H1 (cell line): ENCODE data around the gene VAT1. TPM values are rescaled to one million over a fixed set of nuclear protein-coding genes. Genes with fewer than 3 reads are reported as not detected.

Experiments used
- CTCF ChIA-PET: fragments of 300-600 bp; sonication (Branson Sonifier 250); formaldehyde crosslinking; loops from one replicate; lab custom pipeline; 2021; ENCODE audit not compliant: partially characterized antibody; lab: Charles Lee
- POLR2A ChIA-PET: fragments of 300-600 bp; sonication (Branson Sonifier 250); formaldehyde crosslinking; loops from one replicate; lab custom pipeline; 2021; ENCODE audit warnings: inconsistent platforms; ENCODE audit not compliant: partially characterized antibody; lab: Charles Lee
- DNase-seq, 2 experiments: peaks; one replicate each; pipeline versions ENCODE4 v3.0.0 to v3.0.0-alpha.2; 2010 to 2022; ENCODE audit warnings: low spot score in 2 of 2, low read depth in 1 of 2, mixed read lengths in 1 of 2
- FAIRE-seq: peaks from 2 replicates; lab custom pipeline; 2011; peaks lifted over from hg19 to GRCh38; lab: Jason Lieb, UNC
- H2AFZ ChIP-seq: 2 replicates; pipeline ENCODE4 v1.8.1; 2012; ENCODE audit warnings: low read length, inconsistent platforms
- H2AK5ac ChIP-seq: 2 replicates; pipeline ENCODE4 v1.6.1; 2013; ENCODE audit warnings: low read depth, low read length
- H2BK120ac ChIP-seq: replicated peaks from 2 replicates; pipeline ENCODE3; 2013; ENCODE audit warnings: low read depth, low read length, inconsistent platforms
- H2BK12ac ChIP-seq: 2 replicates; pipeline ENCODE4 v1.6.1; 2013; ENCODE audit warnings: low read depth, low read length
- H2BK15ac ChIP-seq: 2 replicates; pipeline ENCODE4 v1.6.1; 2013; ENCODE audit warnings: low read length
- H2BK20ac ChIP-seq: 2 replicates; pipeline ENCODE4 v1.6.1; 2013; ENCODE audit warnings: low read length
- H2BK5ac ChIP-seq: 2 replicates; pipeline ENCODE4 v1.6.1; 2013; ENCODE audit warnings: low read depth, low read length
- H3K14ac ChIP-seq: 2 replicates; pipeline ENCODE4 v1.6.1; 2013; ENCODE audit warnings: inconsistent platforms; ENCODE audit not compliant: insufficient read length
- H3K18ac ChIP-seq: 2 replicates; pipeline ENCODE4 v1.6.1; 2013; ENCODE audit warnings: low read length; ENCODE audit errors: extremely low read depth
- H3K23ac ChIP-seq: 2 replicates; pipeline ENCODE4 v1.6.1; 2013; ENCODE audit warnings: inconsistent platforms; ENCODE audit not compliant: insufficient read length
- H3K23me2 ChIP-seq: 2 replicates; pipeline ENCODE4 v1.6.1; 2013; ENCODE audit warnings: low read depth, low read length
- H3K27ac ChIP-seq: 2 replicates; pipeline ENCODE4 v1.6.1; 2011; ENCODE audit warnings: low read depth, low read length, inconsistent platforms
- H3K27me3 ChIP-seq, 4 experiments: replicated peaks in 1 of 4; 1 replicate in 1 of 4; 2 replicates in 3 of 4; pipeline versions ENCODE4 v1.6.1 to v1.8.1; 2011 to 2013; ENCODE audit warnings: low read length in 3 of 4, mild to moderate bottlenecking in 3 of 4, inconsistent platforms in 2 of 4, mixed read lengths in 2 of 4, moderate library complexity in 1 of 4; ENCODE audit not compliant: control insufficient read depth in 3 of 4, insufficient read depth in 3 of 4; ENCODE audit errors: extremely low read depth in 1 of 4
- H3K36me3 ChIP-seq, 4 experiments: 2 replicates each; pipeline versions ENCODE4 v1.6.1 to v1.8.1; 2011 to 2013; ENCODE audit warnings: mild to moderate bottlenecking in 4 of 4, low read length in 3 of 4, moderate library complexity in 2 of 4, control low read depth in 1 of 4, inconsistent platforms in 1 of 4; ENCODE audit not compliant: insufficient read depth in 4 of 4, control insufficient read depth in 2 of 4
- H3K4ac ChIP-seq: replicated peaks from 2 replicates; pipeline ENCODE3; 2013; ENCODE audit warnings: low read length, low read depth, mixed read lengths, inconsistent platforms; ENCODE audit not compliant: insufficient read length
- H3K4me1 ChIP-seq, 4 experiments: replicated peaks in 1 of 4; 1 replicate in 1 of 4; 2 replicates in 3 of 4; pipeline versions ENCODE4 v1.6.1 to v1.8.1; 2011 to 2013; ENCODE audit warnings: low read length in 3 of 4, inconsistent platforms in 2 of 4, mixed read lengths in 1 of 4; ENCODE audit not compliant: insufficient read depth in 4 of 4, control insufficient read depth in 3 of 4
- H3K4me2 ChIP-seq, 2 experiments: 2 replicates each; pipeline versions ENCODE4 v1.6.1 to v1.8.1; 2011 to 2013; ENCODE audit warnings: low read depth in 2 of 2, low read length in 2 of 2, control low read depth in 1 of 2, inconsistent platforms in 1 of 2, mild to moderate bottlenecking in 1 of 2; ENCODE audit not compliant: insufficient read depth in 1 of 2
- H3K4me3 ChIP-seq, 4 experiments: fragments of 200-600, 300-600 bp in 1 of 4; sonication (generic), shearing (Covaris generic), sonication (Bioruptor Twin) in 1 of 4; 2 replicates each; pipeline versions ENCODE4 v1.5.1 to v1.8.1; 2011 to 2016; ENCODE audit warnings: low read length in 4 of 4, low read depth in 3 of 4, control low read depth in 2 of 4, inconsistent platforms in 2 of 4, mild to moderate bottlenecking in 2 of 4, mixed read lengths in 1 of 4, moderate library complexity in 1 of 4; ENCODE audit not compliant: insufficient read depth in 2 of 4; ENCODE audit errors: extremely low read depth in 1 of 4
- H3K56ac ChIP-seq: replicated peaks from 2 replicates; pipeline ENCODE3; 2013; ENCODE audit warnings: low read depth, mild to moderate bottlenecking, mixed read lengths, low read length, inconsistent platforms; ENCODE audit not compliant: insufficient read length
- H3K79me1 ChIP-seq: 2 replicates; pipeline ENCODE4 v1.6.1; 2013; ENCODE audit warnings: low read depth, low read length, control low read depth
- H3K79me2 ChIP-seq, 2 experiments: 2 replicates each; pipeline versions ENCODE4 v1.6.1 to v1.8.1; 2012 to 2013; ENCODE audit warnings: low read length in 2 of 2, mild to moderate bottlenecking in 2 of 2, inconsistent platforms in 1 of 2; ENCODE audit not compliant: insufficient read depth in 2 of 2, control insufficient read depth in 1 of 2
- H3K9ac ChIP-seq, 4 experiments: replicated peaks in 1 of 4; 1 replicate in 1 of 4; 2 replicates in 3 of 4; pipeline versions ENCODE4 v1.6.1 to v1.8.1; 2011 to 2013; ENCODE audit warnings: low read depth in 3 of 4, low read length in 3 of 4, control low read depth in 2 of 4, mild to moderate bottlenecking in 2 of 4, moderate library complexity in 2 of 4, inconsistent platforms in 1 of 4; ENCODE audit errors: extremely low read depth in 1 of 4
- H3K9me3 ChIP-seq, 2 experiments: 2 replicates each; pipeline versions ENCODE4 v1.6.1 to v1.8.1; 2012 to 2013; ENCODE audit warnings: mild to moderate bottlenecking in 2 of 2, moderate library complexity in 2 of 2, control low read depth in 1 of 2, inconsistent platforms in 1 of 2, low read depth in 1 of 2, low read length in 1 of 2, mixed read lengths in 1 of 2; ENCODE audit not compliant: insufficient read depth in 2 of 2
- H4K20me1 ChIP-seq, 2 experiments: replicated peaks in 1 of 2; 2 replicates each; pipeline versions ENCODE3 to v1.8.1; 2011 to 2013; ENCODE audit warnings: inconsistent platforms in 2 of 2, low read length in 2 of 2, mild to moderate bottlenecking in 1 of 2; ENCODE audit not compliant: insufficient read depth in 2 of 2, control insufficient read depth in 1 of 2
- H4K5ac ChIP-seq: 2 replicates; pipeline ENCODE4 v1.6.1; 2013; ENCODE audit warnings: low read length, low read depth, mixed read lengths, inconsistent platforms; ENCODE audit not compliant: insufficient read length
- H4K8ac ChIP-seq: 2 replicates; pipeline ENCODE4 v1.8.0; 2013; ENCODE audit warnings: mild to moderate bottlenecking, moderate library complexity, low read length, inconsistent platforms; ENCODE audit not compliant: insufficient read depth; ENCODE audit errors: extremely low read depth
- H4K91ac ChIP-seq: replicated peaks from 2 replicates; pipeline ENCODE3; 2013; ENCODE audit warnings: low read length, mixed read lengths, inconsistent platforms; ENCODE audit not compliant: insufficient read length
- CTBP2 ChIP-seq: IDR thresholded peaks from 2 replicates; pipeline ENCODE4 v1.7.0; 2011; ENCODE audit warnings: borderline replicate concordance, mild to moderate bottlenecking, moderate library complexity, mixed read lengths, low read length; ENCODE audit not compliant: insufficient read depth, insufficient read length
- MAX ChIP-seq: IDR thresholded peaks from 2 replicates; pipeline ENCODE4 v1.6.1; 2012; ENCODE audit warnings: inconsistent platforms
- RBBP5 ChIP-seq: IDR thresholded peaks from 2 replicates; pipeline ENCODE4 v1.7.1; 2012; ENCODE audit warnings: low read depth, mild to moderate bottlenecking, inconsistent platforms, low read length, moderate library complexity, borderline replicate concordance
- RNF2 ChIP-seq: fragments of 200-900, 300-1000 bp; sonication (generic); IDR thresholded peaks from 2 replicates; pipeline ENCODE4 v1.7.1; 2016; ENCODE audit warnings: borderline replicate concordance, low read depth, mild to moderate bottlenecking, antibody characterized with exemption, low read length; ENCODE audit not compliant: poor library complexity, severe bottlenecking; ENCODE audit errors: missing control alignments
- RXRA ChIP-seq: IDR thresholded peaks from 2 replicates; pipeline ENCODE4 v1.6.1; 2011; ENCODE audit warnings: low read depth, mild to moderate bottlenecking, low read length, moderate library complexity; ENCODE audit not compliant: insufficient read depth
- SRF ChIP-seq: IDR thresholded peaks from 2 replicates; pipeline ENCODE4 v1.6.1; 2011; ENCODE audit warnings: mild to moderate bottlenecking, low read depth, low read length, moderate library complexity
- USF2 ChIP-seq: IDR thresholded peaks from 2 replicates; pipeline ENCODE4 v1.6.1; 2011; ENCODE audit warnings: low read length, improper control_type of control experiment
- polyA plus RNA-seq, 7 experiments: library from polyadenylated mRNA; depleted of rRNA in 3 of 7; stranded (reverse) in 5 of 7; unstranded in 2 of 7; fragments of >200 nt in 5 of 7; fragments of 200-250 nt in 2 of 7; gene quantifications; 1 replicate in 5 of 7; 2 replicates in 1 of 7; 4 replicates in 1 of 7; pipeline versions ENCODE4 v1.2.1 to v1.2.3, GENCODE V29; 2011 to 2013; ENCODE audit warnings: missing spikeins in 2 of 7, mixed read lengths in 2 of 7
- total RNA-seq: library from RNA; stranded (reverse); fragmentation: NEBNext Ultra II Directional; extraction: Animal tissue kit (Norgen Biotek cat#: 25700); gene quantifications from 2 replicates; pipeline ENCODE4 v1.2.1, GENCODE V29; 2021

The VAT1 gene
- total and polyA plus RNA-seq, 2 of the 8 experiments (the other 6 are each of a cell fraction or from before 2014, with no cell fraction given), result 200 to 295 TPM

GRCh38 chr17:43043307-43043706, 21.1 kb upstream of the VAT1 start:
- Histone ChIP-seq H3K79me1 (no peaks in the 10 kb centered on the region), H3K4ac (no peak overlapping the region), H2BK15ac (no peak overlapping the region), H3K4me1 (peaks cover 1 to 32% (median 22%) of the 10 kb centered on the region in 4 experiments), H2BK120ac (no peak overlapping the region), H2BK5ac (0 out of 2 replicates have a peak overlapping the region, but pooled peaks have one; percentile 40), H3K27me3 (no peaks in the 10 kb centered on the region), H2BK20ac (no peak overlapping the region), H3K4me3 (no peak overlapping the region), H3K36me3 (peaks cover 0 to 4% (median 0%) of the 10 kb centered on the region in 4 experiments; a peak in 3 of 8 replicates), H3K18ac (no peak overlapping the region), H4K8ac (no peak overlapping the region), H3K56ac (no peak overlapping the region), H3K9ac (no peak overlapping the region), H3K4me2 (peak overlapping the region in 1 of 2 experiments; percentile 60; a peak in 1 of 4 replicates), H2BK12ac (no peak overlapping the region), H4K20me1 (no peaks in the 10 kb centered on the region), H3K23ac (no peak overlapping the region)
- CTCF ChIA-PET, result interaction anchor here (0.9 to 3.7 kb wide), 9 partner anchors 8 to 39 kb away, joined by 3 to 21 read pairs (median 3); partner anchors contain the start of gene IFI35
- FAIRE-seq, result no peak
- DNase-seq, result no peak
- no peak for TF ChIP-seq SRF
- TF ChIP-seq MAX, result no peak
- no peak for TF ChIP-seq CTBP2
- no peak for TF ChIP-seq RNF2
- TF ChIP-seq RXRA, result no peak
- TF ChIP-seq RBBP5, result no peak
- TF ChIP-seq USF2, result no peak
- TF ChIP-seq, all 59 proteins: peak for 0
- Histone ChIP-seq H2AFZ (no peak overlapping the region), H3K14ac (no peak overlapping the region), H4K5ac (no peak overlapping the region), H3K23me2 (no peaks in the 10 kb centered on the region), H3K27ac (no peak overlapping the region), H2AK5ac (no peak overlapping the region), H3K79me2 (no peaks in the 10 kb centered on the region), H3K9me3 (no peaks in the 10 kb centered on the region), H4K91ac (no peak overlapping the region)
- POLR2A ChIA-PET, result interaction anchor here (1.0 to 5.6 kb wide), 7 partner anchors 9 to 272 kb away, joined by 3 to 61 read pairs (median 8); partner anchors contain the start of genes RND2, RPL27 and VAT1
